ENCODE measurements around the gene SCAMP3. TPM values are rescaled to one million over a fixed set of nuclear protein-coding genes. Genes with fewer than 3 reads are reported as not detected.

Gene SCAMP3
- total RNA-seq, 1 donor from 2014 or later: 54.9 TPM

- H3K27me3 Mint-ChIP-seq (ENCODE audit: unreplicated experiment): peaks cover 19% of the 10 kb centered on the region
Observed at GRCh38 chr1:155244368-155245162, 17.6 kb downstream of the SCAMP3 start.

DNA sequence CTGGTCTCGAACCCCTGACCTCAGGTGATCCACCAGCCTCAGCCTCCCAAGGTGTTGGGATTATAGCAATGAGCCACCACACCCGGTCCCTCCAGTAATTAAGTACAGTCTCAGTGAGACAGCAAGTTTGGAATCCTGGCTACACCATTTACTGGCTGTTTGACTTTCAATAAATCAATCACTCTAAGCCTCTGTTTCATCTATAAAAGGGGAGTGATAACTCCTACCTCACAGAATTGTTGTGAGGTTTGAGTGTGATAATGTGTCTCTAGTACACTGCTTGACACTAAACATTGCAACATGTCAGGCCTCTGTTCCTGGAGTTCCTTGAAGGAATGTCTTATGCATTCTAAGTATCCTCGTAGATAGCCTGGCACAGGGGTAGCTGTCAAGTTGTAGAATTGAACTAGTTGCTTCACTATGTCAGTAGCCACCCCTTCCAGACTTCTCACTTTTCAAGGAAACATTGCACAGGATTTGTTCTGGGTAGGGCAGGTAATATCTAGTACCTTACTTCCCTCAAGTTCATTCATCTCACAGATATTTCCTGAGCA, 19.3 kb downstream of the SCAMP3 start:
- H3K36me3 Mint-ChIP-seq (ENCODE audit: low read depth, unreplicated experiment): peaks cover 15% of the 10 kb centered on the region

More at GRCh38 chr1:155244368-155245162, 17.6 kb downstream of the SCAMP3 start:
- peak overlapping the region; percentile 90 for H3K27ac Mint-ChIP-seq (ENCODE audit: unreplicated experiment)
- peak; percentile 29 for TF ChIP-seq CTCF (IDR thresholded peaks at IDR 0.05; ENCODE audit: unreplicated experiment)
- H3K36me3 Mint-ChIP-seq (ENCODE audit: low read depth, unreplicated experiment): peaks cover 15% of the 10 kb centered on the region
- DNase-seq (ENCODE audit: low spot score): peak; percentile 95
- no peaks in the 10 kb centered on the region for H3K9me3 Mint-ChIP-seq (ENCODE audit: unreplicated experiment)
- H3K4me3 Mint-ChIP-seq (ENCODE audit: unreplicated experiment): peak overlapping the region; percentile 92
- peaks cover 27% of the 10 kb centered on the region for H3K4me1 Mint-ChIP-seq (ENCODE audit: unreplicated experiment)

GRCh38 chr1:155241841-155242264, 20.3 kb downstream of the SCAMP3 start:
- Mint-ChIP-seq H3K27ac (ENCODE audit: unreplicated experiment) (peak overlapping the region; percentile 8), H3K36me3 (ENCODE audit: low read depth, unreplicated experiment) (peaks cover 9% of the 10 kb centered on the region), H3K4me3 (ENCODE audit: unreplicated experiment) (no peak overlapping the region), H3K27me3 (ENCODE audit: unreplicated experiment) (peaks cover 19% of the 10 kb centered on the region), H3K4me1 (ENCODE audit: unreplicated experiment) (peaks cover 27% of the 10 kb centered on the region), H3K9me3 (ENCODE audit: unreplicated experiment) (no peaks in the 10 kb centered on the region)
- TF ChIP-seq CTCF (IDR thresholded peaks at IDR 0.05; ENCODE audit: unreplicated experiment): no peak
- no peak for DNase-seq (ENCODE audit: low spot score)

More for the DNA sequence above, 19.3 kb downstream of the SCAMP3 start:
- H3K27ac Mint-ChIP-seq (ENCODE audit: unreplicated experiment): peak overlapping the region; percentile 16
- DNase-seq (ENCODE audit: low spot score): no peak
- no peak for TF ChIP-seq CTCF (IDR thresholded peaks at IDR 0.05; ENCODE audit: unreplicated experiment)
- no peaks in the 10 kb centered on the region for H3K9me3 Mint-ChIP-seq (ENCODE audit: unreplicated experiment)
- peaks cover 27% of the 10 kb centered on the region for H3K4me1 Mint-ChIP-seq (ENCODE audit: unreplicated experiment)
- peaks cover 19% of the 10 kb centered on the region for H3K27me3 Mint-ChIP-seq (ENCODE audit: unreplicated experiment)
- peak overlapping the region; percentile 92 for H3K4me3 Mint-ChIP-seq (ENCODE audit: unreplicated experiment)

DNA sequence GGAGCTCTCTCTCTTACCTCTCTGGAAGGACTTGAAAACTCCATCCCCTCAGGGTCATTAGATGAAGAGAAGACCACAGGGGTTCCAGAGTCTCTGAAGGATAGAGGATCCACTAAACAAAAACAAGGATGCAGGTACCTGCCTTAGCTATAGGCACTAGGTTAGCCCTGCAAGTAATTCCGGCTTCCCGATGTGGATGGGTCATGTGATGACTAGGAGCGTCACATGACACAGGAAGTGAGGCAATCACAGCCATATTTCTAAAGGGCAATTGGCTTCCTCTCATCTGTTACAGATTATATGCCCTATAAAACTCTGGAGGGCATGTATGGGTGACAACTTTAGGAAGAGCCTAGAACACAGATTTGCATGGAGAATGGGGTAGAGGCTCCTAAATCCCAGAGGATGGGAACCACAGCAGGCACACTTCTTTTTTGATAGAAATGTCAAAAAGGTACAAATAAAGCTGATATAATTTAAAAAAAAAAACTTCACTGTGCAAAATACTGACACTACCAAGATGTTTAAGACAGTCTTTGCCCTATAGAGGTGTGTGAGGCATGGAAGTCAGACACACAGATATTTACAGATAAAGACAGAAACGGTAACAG, 21.0 kb downstream of the SCAMP3 start:
- H3K27me3 Mint-ChIP-seq (ENCODE audit: unreplicated experiment): peaks cover 14% of the 10 kb centered on the region
- H3K27ac Mint-ChIP-seq (ENCODE audit: unreplicated experiment): peak overlapping the region; percentile 71
- no peak for TF ChIP-seq CTCF (IDR thresholded peaks at IDR 0.05; ENCODE audit: unreplicated experiment)
- peaks cover 7% of the 10 kb centered on the region for H3K36me3 Mint-ChIP-seq (ENCODE audit: low read depth, unreplicated experiment)
- DNase-seq (ENCODE audit: low spot score): peak; percentile 51
- peaks cover 27% of the 10 kb centered on the region for H3K4me1 Mint-ChIP-seq (ENCODE audit: unreplicated experiment)
- peak overlapping the region; percentile 80 for H3K4me3 Mint-ChIP-seq (ENCODE audit: unreplicated experiment)
- no peaks in the 10 kb centered on the region for H3K9me3 Mint-ChIP-seq (ENCODE audit: unreplicated experiment)

Measured in endothelial cell (in vitro differentiated cells).